ENCODE measurements around the gene AGRN. TPM values are rescaled to one million over a fixed set of nuclear protein-coding genes. Genes with fewer than 3 reads are reported as not detected.

The AGRN gene
- total and polyA plus RNA-seq, 8 donors, result 3.5 to 459 (median 50.5) TPM

DNA sequence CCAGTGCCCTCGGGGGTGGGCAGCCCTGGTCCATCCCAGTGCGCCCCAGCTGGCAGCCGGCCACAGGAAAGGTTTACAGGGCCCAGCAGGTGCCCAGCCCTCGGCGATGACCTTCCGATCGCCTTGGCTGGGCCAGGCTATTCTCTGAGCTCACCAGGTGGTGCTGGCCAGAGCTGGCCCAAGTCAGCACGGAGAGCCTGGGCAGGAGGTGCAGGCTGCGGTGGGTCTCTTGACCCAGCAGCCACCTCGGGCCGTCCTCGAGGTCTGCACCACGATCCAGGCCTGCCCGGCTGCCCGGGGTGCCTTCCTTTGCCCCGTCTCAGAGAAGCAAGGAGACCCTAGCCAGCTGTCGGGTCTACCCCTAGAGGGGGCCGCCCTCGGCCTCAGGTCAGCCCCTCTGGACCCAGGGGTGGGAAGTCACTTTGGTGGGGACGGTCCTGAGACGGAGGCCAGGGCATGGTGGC, 38.4 kb upstream of the AGRN start:
- Histone ChIP-seq H3K27me3 (peaks cover 0 to 72% (median 31%) of the 10 kb centered on the region in 3 donors), H3K4me1 (peaks cover 0 to 8% (median 4%) of the 10 kb centered on the region in 4 donors), H3K27ac (no peak overlapping the region), H3K9me3 (no peaks in the 10 kb centered on the region), H3K4me3 (no peak overlapping the region), H3K36me3 (no peaks in the 10 kb centered on the region)
- 67 to 78% (median 69%) methylated on average over 8 to 21 of the region's 21 CpGs for WGBS, 5 donors
- intact Hi-C loops (cut with DNase I; ENCODE audit: low total_unique reads), result loop anchor here (5.0 kb wide), 1 partner anchor 81 kb away; no protein-coding TSS in a partner anchor
- no peak for DNase-seq
- no peak for TF ChIP-seq POLR2AphosphoS5 (IDR thresholded peaks at IDR 0.05)
- TF ChIP-seq EP300 (IDR thresholded peaks at IDR 0.05), result no peak
- TF ChIP-seq POLR2A (IDR thresholded peaks at IDR 0.05), result no peak
- TF ChIP-seq CTCF (IDR thresholded peaks at IDR 0.05), result no peak

- DNase-seq, result no peak
- WGBS, 5 donors, result 40 to 52% (median 49%) methylated on average over 16 to 28 of the region's 28 CpGs
These were observed 37.9 kb upstream of the AGRN start, which contains the start of gene PERM1 for GRCh38 chr1:981955-982558. Gene PERM1, minus strand, starts transcription at chr1:982093. Its CDS starts 1,064 bp downstream, at chr1:981029.

GRCh38 chr1:982765-983436, 37.0 kb upstream of the AGRN start:
- H3K9me3 ChIP-seq, result no peaks in the 10 kb centered on the region
- no peak for TF ChIP-seq POLR2A (IDR thresholded peaks at IDR 0.05)
- TF ChIP-seq EP300 (IDR thresholded peaks at IDR 0.05), result no peak
- no peak for TF ChIP-seq POLR2AphosphoS5 (IDR thresholded peaks at IDR 0.05)
- TF ChIP-seq CTCF (IDR thresholded peaks at IDR 0.05), result no peak
- WGBS, 5 donors, result 76 to 85% (median 80%) methylated on average over 39 to 43 of the region's 43 CpGs
- peaks cover 0 to 73% (median 31%) of the 10 kb centered on the region in 3 donors for H3K27me3 ChIP-seq
- intact Hi-C loops (cut with DNase I; ENCODE audit: low total_unique reads), result loop anchor here (5.0 kb wide), 1 partner anchor 79 kb away; no protein-coding TSS in a partner anchor
- H3K27ac ChIP-seq, result no peak overlapping the region
- no peaks in the 10 kb centered on the region for H3K36me3 ChIP-seq
- DNase-seq, result no peak
- H3K4me1 ChIP-seq, result peaks cover 0 to 8% (median 4%) of the 10 kb centered on the region in 4 donors
- no peak overlapping the region for H3K4me3 ChIP-seq

More at GRCh38 chr1:981955-982558, 37.9 kb upstream of the AGRN start, which contains the start of gene PERM1:
- no peak within 1 kb of the TSS for H3K27ac ChIP-seq
- no peaks in the 10 kb centered on the region for H3K9me3 ChIP-seq
- no peak within 1 kb of the TSS for H3K4me3 ChIP-seq
- intact Hi-C loops (cut with DNase I; ENCODE audit: low total_unique reads), result loop anchor here (5.0 kb wide), 1 partner anchor 80 kb away; no protein-coding TSS in a partner anchor
- H3K4me1 ChIP-seq, result peaks cover 0 to 8% (median 4%) of the 10 kb centered on the region in 4 donors
- H3K27me3 ChIP-seq, result peaks cover 0 to 73% (median 31%) of the 10 kb centered on the region in 3 donors
- TF ChIP-seq POLR2AphosphoS5 (IDR thresholded peaks at IDR 0.05), result no peak
- no peak for TF ChIP-seq EP300 (IDR thresholded peaks at IDR 0.05)
- TF ChIP-seq CTCF (IDR thresholded peaks at IDR 0.05), result no peak
- no peak for TF ChIP-seq POLR2A (IDR thresholded peaks at IDR 0.05)
- H3K36me3 ChIP-seq, result no peaks in the 10 kb centered on the region

DNA sequence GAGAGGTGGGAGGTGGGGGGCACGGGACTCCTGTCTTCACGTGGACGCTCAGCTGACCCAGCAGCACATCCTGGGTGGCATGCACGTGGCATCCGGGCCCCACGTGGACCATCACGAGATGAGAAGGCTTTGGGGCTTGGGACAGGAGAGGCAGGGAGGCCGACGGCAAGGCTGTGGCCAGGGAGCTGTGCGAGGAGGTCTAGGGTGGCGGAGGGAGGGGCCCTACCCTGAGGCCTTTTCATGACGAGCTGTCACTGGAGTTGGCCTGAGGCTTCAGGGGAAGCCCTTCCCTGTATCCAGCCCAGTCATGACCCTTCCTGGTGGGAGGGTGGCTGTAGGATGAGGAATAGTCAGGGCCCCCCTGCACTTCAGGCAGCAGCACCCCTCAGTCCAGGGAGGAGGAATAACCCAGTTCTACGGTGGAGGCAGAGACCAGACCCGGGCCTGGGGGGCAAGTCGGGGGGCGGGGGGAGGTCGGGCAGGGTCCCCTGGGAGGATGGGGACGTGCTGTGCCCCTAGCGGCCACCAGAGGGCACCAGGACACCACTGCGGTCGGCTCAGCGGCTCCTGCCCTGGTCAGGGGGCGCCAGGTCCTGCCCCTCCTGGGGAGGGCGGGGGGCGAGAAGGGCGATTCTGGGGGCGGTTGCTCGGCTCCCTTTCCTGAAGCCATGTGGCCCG, 36.0 kb upstream of the AGRN start:
- DNase-seq, result peak; percentile 53 to 79
- peaks cover 0 to 8% (median 4%) of the 10 kb centered on the region in 4 donors for H3K4me1 ChIP-seq
- no peak overlapping the region for H3K27ac ChIP-seq
- peak in 5 of 7 experiments; percentile 34 to 98 (median 87) for TF ChIP-seq CTCF (IDR thresholded peaks at IDR 0.05)
- no peak for TF ChIP-seq EP300 (IDR thresholded peaks at IDR 0.05)
- intact Hi-C loops (cut with DNase I; ENCODE audit: low total_unique reads), result loop anchor here (5.0 kb wide), 1 partner anchor 78 kb away; no protein-coding TSS in a partner anchor
- 9 to 17% (median 16%) methylated on average over 13 to 29 of the region's 29 CpGs for WGBS, 5 donors
- no peaks in the 10 kb centered on the region for H3K9me3 ChIP-seq
- H3K36me3 ChIP-seq, result no peaks in the 10 kb centered on the region
- peak overlapping the region in 3 of 4 donors; percentile 14 to 19 (median 17) for H3K4me3 ChIP-seq
- H3K27me3 ChIP-seq, result peaks cover 0 to 67% (median 31%) of the 10 kb centered on the region in 3 donors
